ENCODE measurements around the gene ATAD1.

The ATAD1 gene

DNA sequence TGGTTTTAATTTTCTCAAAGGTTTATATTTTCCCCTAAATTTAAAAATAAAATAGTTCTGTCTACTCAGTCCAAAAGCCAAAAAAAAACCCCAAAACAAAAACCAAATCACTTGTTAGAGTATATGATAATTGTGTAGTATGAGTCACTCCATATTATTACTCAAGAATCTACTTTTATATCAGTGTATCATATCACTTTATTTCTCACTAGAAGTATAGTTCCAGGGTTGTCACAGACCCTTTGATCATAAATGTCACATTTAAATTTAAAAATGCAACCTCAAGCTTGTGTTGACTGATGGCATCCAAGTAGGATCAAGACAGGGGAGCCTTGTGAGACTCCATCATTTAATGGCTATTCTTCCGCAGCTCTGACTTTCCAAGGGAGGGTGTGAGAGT lies 97.4 kb downstream of the ATAD1 start:
- DNase-seq (ENCODE audit: low read depth in 3 of 3, low spot score in 1 of 3) = no peak

DNA sequence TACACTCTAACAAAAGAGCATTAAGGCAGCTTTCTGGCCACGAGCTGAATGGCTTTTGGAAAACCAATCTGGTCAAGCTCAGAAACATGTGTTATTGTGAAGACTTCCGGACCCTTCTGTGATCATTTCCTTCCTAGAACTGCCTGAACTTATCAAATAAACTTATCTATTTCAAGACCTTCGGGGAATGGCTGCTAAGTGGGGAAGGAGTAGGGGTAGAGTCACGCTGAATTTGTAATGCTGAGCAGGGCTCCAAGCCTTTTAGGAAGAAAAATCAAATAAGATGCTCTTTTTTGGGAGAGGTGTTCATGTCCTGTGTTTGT lies 101.7 kb downstream of the ATAD1 start:
- no peak for DNase-seq (ENCODE audit: low read depth in 3 of 3, low spot score in 1 of 3)

DNA sequence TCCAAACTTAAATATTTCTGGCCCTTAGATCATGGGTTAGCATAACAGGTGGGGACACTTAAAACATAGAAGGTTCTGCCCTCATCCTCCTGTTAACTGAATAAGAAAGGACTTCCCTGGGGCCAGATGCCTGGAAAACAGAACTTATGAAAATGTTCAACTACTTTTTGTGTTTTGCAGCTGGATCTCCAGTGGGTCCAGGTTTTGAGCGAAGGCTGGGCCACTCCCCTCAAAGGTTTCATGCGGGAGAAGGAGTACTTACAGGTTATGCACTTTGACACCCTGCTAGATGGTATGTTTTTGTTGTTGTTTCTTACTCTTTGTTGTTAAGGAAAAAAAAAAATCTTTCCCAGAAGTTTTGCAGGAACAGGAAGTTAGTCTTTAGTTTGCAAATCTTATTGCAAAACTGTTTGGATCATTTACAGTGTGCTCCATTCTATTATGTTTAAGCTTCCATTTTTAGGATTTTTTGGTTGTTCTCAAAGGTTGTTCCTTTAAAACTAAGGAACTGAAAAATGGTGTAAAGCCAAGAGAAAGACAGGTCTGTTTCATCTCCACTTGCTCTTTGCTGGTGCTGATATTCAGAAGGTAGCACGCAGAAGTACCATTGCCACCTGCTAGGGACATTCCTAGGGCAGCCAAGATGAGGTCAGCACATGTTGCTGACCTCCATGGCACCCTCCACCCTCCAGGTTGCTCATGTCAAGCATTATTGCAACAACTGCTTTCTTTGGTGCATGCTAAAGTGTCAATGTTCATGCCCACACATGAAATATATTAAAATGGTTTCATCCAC lies 102.3 kb downstream of the ATAD1 start:
- no peak for DNase-seq (ENCODE audit: low read depth in 3 of 3, low spot score in 1 of 3)

DNA sequence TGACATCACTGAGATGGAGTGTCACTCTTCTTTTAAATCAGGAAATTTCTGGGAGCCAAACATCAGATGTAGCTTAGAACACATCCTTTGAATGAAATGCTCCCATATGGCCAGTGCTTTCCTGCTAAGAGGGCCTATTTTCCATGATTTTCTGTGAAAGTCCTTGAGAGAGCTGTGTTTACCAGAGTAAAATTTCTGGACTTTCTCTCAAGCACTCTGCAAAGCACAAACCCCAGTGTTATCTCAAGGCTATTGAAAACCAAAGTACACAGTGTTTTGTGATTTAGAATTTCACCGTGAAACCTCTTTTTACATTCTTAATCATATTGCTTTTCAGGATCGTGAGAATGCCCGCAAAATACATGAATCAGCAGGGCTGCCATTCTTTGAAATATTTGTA lies 104.3 kb downstream of the ATAD1 start:
- no peak for DNase-seq (ENCODE audit: low read depth in 3 of 3, low spot score in 1 of 3)

DNA sequence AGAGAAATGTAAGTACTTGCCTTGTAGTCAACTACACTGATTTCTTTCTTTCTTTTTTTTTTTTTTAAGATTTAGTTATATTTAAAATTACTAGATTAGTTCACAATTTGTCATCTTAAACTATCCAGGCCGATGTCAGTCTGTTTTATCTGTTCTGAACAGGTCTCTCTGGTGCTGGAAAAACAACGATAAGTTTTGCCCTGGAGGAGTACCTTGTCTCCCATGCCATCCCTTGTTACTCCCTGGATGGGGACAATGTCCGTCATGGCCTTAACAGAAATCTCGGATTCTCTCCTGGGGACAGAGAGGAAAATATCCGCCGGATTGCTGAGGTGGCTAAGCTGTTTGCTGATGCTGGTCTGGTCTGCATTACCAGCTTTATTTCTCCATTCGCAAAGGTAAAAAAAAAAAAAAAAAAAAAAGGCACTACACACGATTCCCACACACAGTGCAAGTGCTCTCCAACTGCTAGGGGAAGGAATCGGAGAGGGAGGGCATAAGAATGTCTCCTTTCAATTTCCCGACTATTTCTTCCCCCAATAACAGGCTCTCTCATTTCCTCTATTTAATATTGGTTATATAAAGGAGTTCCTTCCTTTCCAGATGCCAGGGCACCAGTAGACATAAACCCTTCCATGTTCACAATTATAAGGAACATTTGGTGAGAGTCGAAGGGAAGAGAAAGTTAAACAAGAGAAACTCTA lies 105.0 kb downstream of the ATAD1 start:
- DNase-seq (ENCODE audit: low read depth in 3 of 3, low spot score in 1 of 3) = no peak

DNA sequence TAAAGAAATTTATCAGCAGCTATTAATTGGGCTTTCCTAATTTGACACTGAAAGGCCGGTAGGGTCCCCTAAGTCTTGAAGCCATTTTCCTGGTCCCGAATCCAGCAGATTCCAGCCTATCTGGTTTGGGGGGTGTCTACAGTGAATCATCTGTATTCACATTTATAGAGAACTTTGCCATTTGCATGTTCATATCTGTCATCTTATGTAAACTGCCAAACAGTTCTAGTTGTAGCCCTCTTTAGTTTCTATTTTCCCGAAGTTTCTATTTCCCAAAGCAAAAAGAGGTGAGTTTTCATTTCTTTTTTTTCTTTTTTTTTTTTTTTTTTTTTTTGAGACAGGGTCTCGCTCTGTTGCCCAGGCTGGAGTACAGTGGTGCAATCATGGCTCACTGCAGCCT lies 110.8 kb downstream of the ATAD1 start:
- DNase-seq (ENCODE audit: low read depth in 3 of 3, low spot score in 1 of 3) = no peak

DNA sequence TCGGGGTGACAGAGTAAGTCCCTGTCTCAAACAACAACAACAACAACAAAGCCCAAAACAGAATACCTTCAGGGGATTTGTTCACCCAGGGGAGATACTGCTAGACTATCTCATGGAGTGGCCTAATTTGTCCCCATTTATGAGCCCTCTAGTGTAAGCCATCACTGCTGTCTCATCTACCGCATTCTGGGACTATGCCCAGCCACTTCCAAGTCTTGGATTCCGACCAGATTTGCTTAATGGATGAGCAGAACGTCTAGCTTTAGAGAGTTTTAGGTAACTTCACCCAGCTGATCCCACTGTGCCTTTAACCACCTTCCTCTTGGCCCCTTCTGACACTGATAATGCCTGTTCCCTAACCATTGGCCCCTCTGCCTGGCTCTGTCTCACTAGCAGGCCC lies 111.3 kb downstream of the ATAD1 start:
- no peak for DNase-seq (ENCODE audit: low read depth in 3 of 3, low spot score in 1 of 3)

DNA sequence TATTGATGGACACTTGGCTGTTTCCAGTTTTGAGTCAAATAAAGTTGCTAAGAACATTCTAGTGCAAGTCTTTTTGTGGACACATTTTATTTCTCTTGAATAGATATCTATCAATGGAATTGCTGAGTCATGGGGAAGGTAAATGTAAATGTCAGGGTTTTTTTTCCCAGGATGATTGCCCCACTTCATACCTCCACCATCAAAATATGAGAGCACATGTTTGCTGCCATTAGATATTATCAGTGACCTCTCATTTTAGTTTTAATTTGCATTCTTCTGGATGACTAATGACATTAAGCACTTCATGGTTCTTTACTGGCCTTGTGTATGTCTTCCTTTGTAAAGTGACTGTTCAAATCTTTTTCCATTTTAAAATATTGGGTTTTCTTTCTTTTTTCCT lies 112.7 kb downstream of the ATAD1 start:
- no peak for DNase-seq (ENCODE audit: low read depth in 3 of 3, low spot score in 1 of 3)

DNA sequence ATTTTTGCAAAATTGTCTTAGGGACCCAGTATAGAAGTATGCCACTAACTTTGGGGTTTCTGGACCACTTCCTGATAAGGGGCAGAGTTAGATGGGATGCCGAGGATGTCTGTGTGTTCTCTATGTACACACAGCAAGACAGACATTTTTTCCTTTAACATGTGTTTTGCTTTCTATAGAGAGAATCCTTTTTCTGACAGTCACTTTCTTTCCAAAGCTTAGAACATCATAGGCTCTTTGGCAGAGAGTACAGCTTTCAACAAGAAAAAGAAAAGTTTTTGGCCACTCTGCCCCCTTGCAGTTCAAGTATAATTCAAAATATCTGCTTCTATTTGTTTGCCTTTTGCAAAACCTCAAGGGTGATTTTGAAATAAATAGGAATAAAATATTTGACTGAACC lies 114.3 kb downstream of the ATAD1 start:
- DNase-seq (ENCODE audit: low read depth in 3 of 3, low spot score in 1 of 3) = no peak

DNA sequence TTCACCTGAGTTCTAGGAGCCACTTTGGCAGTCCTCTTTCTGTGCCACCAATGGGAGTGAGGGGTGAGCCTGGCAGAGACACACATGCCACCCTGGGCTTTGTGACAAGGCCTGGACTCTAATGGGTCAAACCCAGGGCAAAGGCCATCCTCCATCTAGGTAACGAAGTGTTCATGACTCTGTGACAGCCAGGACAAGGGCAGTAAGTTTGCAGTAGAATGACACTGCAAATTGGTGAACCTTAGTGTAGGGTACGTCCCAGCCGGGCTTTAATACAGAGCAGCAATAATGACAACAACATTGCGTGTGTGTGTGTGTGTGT lies 115.1 kb downstream of the ATAD1 start:
- DNase-seq (ENCODE audit: low read depth in 3 of 3, low spot score in 1 of 3) = no peak

DNA sequence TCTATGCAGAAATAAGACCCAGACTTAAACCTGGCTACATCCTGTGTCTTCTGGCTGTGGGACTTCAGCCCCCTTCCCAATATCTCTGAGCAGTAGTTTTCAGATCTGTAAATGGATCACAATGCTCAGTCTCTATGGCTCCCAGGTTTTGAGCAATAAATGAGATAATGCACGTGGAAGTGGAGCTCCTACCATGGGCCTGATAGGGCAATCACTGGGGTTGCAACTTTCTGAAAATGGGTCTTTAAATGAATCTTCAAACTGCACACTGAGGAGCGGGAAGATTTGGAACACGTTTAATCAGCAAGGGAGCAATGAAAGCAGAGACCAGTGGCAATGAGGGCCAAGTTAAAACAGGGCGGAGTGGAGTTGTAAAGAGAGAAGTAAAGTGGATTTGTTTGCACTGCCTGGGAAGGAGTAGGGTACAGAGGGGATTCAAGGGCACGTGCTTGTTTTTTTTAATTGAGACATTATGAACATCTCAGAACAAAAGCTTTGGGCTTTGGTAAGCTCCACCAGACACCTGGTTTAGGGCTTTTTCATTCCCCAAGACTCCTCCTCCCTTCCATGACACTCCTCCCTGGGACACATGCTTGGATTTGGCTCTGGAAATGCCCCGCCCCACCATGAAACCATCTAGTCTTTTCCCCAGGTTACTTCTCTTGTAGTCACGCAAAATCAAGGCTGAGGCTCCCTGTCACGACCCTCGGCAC lies 115.6 kb downstream of the ATAD1 start:
- DNase-seq (ENCODE audit: low read depth in 3 of 3, low spot score in 1 of 3) = no peak

All from stimulated activated CD4-positive, alpha-beta T cell treated with anti-CD3 and anti-CD28 coated beads, TNF-alpha, amount 100 ng/mL, for 1 hour (primary cell).